GDM1 (cell line): ENCODE results near the gene KRT7.
"Not testable (repeated sequence)": the region's sequence is repeated elsewhere in the genome, so short reads cannot be mapped to it uniquely, and the experiment has no call there.

Source experiments
- DNase-seq: peaks from one replicate; lab custom pipeline; 2025; lab: John Stamatoyannopoulos, UW

Gene KRT7

GRCh38 chr12:52255926-52256583 is 23.0 kb downstream of the KRT7 start:
- DNase-seq: no peak

- no peak for DNase-seq
Measured at GRCh38 chr12:52256584-52256935, 23.5 kb downstream of the KRT7 start.

GRCh38 chr12:52257074-52257551 is 24.1 kb downstream of the KRT7 start:
- no peak for DNase-seq

- DNase-seq: not testable (repeated sequence)
Measured at GRCh38 chr12:52257922-52258321, 24.9 kb downstream of the KRT7 start.

GRCh38 chr12:52258335-52258901 is 25.4 kb downstream of the KRT7 start:
- DNase-seq: no peak

GRCh38 chr12:52259657-52260243 is 26.7 kb downstream of the KRT7 start:
- DNase-seq: peak; percentile 44

- peak; percentile 76 for DNase-seq
Measured at GRCh38 chr12:52260361-52261207, 27.5 kb downstream of the KRT7 start.

GRCh38 chr12:52261208-52261484 is 28.1 kb downstream of the KRT7 start:
- no peak for DNase-seq

GRCh38 chr12:52262286-52262685 is 29.2 kb downstream of the KRT7 start:
- no peak for DNase-seq

- no peak for DNase-seq
Measured at GRCh38 chr12:52263761-52264434, 30.9 kb downstream of the KRT7 start.

- no peak for DNase-seq
Measured at GRCh38 chr12:52264435-52264825, 31.4 kb downstream of the KRT7 start.

- DNase-seq: no peak
Measured at GRCh38 chr12:52266514-52266913, 33.5 kb downstream of the KRT7 start.

- no peak for DNase-seq
Measured at GRCh38 chr12:52267266-52267665, 34.2 kb downstream of the KRT7 start.

- DNase-seq: no peak
Measured at GRCh38 chr12:52267699-52268098, 34.7 kb downstream of the KRT7 start.

- DNase-seq: no peak
Measured at GRCh38 chr12:52268212-52268611, 35.2 kb downstream of the KRT7 start.

- DNase-seq: no peak
Measured at GRCh38 chr12:52270541-52271070, 37.6 kb downstream of the KRT7 start.

- no peak for DNase-seq
Measured at GRCh38 chr12:52271158-52271557, 38.1 kb downstream of the KRT7 start.

GRCh38 chr12:52274521-52275120 is 41.6 kb downstream of the KRT7 start, which contains the start of gene KRT86:
KRT86 (plus strand) TSS chr12:52274645; CDS start chr12:52301917, 27,272 bp downstream.
- no peak for DNase-seq

GRCh38 chr12:52275686-52276085 is 42.6 kb downstream of the KRT7 start:
- no peak for DNase-seq

GRCh38 chr12:52277486-52278245 is 44.6 kb downstream of the KRT7 start:
- DNase-seq: no peak
